Loucy (cell line): ENCODE data around the gene ATOH7.

Experiments used
- EZH2phosphoT487 ChIP-seq: fragments of 200-600 bp; IDR thresholded peaks from 2 replicates; pipeline ENCODE4 v1.6.1; 2018; ENCODE audit warnings: antibody characterized with exemption, mild to moderate bottlenecking, moderate library complexity, borderline replicate concordance
- TF ChIP-seq, protein P1 (sequence below): fragments of 200-600 bp; sonication (generic); conservative IDR thresholded peaks from 2 replicates; pipeline ENCODE4 v1.5.1; 2014; ENCODE audit warnings: mild to moderate bottlenecking, antibody characterized with exemption, low read length

DNA sequence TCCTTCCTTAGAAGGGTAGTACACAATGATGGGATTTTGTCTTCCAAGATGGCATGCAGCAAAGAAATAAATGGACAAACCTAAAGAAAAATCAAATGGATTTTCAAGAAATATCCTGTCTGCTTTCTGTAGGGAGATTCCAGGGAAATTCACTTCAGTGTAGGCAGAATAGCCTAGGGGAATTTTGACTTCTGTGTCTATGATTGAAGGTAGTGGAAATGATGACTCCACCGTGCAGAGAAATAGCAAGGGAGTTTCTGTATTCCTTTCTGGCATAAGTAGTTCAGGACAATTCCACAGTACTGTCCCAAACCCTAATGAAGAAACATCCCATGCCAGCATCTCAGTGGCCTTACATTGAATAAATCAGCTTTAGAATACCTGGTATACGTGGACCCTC is 9.5 kb downstream of the ATOH7 start:
- TF ChIP-seq, protein P1, sequence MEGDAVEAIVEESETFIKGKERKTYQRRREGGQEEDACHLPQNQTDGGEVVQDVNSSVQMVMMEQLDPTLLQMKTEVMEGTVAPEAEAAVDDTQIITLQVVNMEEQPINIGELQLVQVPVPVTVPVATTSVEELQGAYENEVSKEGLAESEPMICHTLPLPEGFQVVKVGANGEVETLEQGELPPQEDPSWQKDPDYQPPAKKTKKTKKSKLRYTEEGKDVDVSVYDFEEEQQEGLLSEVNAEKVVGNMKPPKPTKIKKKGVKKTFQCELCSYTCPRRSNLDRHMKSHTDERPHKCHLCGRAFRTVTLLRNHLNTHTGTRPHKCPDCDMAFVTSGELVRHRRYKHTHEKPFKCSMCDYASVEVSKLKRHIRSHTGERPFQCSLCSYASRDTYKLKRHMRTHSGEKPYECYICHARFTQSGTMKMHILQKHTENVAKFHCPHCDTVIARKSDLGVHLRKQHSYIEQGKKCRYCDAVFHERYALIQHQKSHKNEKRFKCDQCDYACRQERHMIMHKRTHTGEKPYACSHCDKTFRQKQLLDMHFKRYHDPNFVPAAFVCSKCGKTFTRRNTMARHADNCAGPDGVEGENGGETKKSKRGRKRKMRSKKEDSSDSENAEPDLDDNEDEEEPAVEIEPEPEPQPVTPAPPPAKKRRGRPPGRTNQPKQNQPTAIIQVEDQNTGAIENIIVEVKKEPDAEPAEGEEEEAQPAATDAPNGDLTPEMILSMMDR = no peak
- no peak for TF ChIP-seq EZH2phosphoT487
